ENCODE results near the gene SOX6. TPM values are rescaled to one million over a fixed set of nuclear protein-coding genes. Genes with fewer than 3 reads are reported as not detected.

Gene SOX6
- total RNA-seq, 2 experiments from 2014 or later: 0.13 TPM; not detected in 1

GRCh38 chr11:16158426-16158994 is 197.8 kb downstream of the SOX6 start:
- TF ChIP-seq EZH2phosphoT487 (IDR thresholded peaks at IDR 0.05; ENCODE audit: borderline replicate concordance, low read depth, low read length) (no peak), CTCF (conservative IDR thresholded peaks at IDR 0.05; ENCODE audit: low read length) (no peak)
- no peaks in the 10 kb centered on the region for H3K9me3 ChIP-seq (ENCODE audit: low read length)
- ChIA-PET CTCF (ENCODE audit: unreplicated experiment) (no interaction called here), POLR2A (no interaction called here)
- H4K20me1 ChIP-seq (ENCODE audit: insufficient read depth, low read length): no peaks in the 10 kb centered on the region
- H3K79me2 ChIP-seq (ENCODE audit: insufficient read depth, low read depth, low read length): no peaks in the 10 kb centered on the region
- H2AFZ ChIP-seq (ENCODE audit: low read length): no peak overlapping the region
- no TSS peak for BruUV-seq (replicated peaks)
- H3K4me2 ChIP-seq (ENCODE audit: low read length): no peak overlapping the region
- H3K36me3 ChIP-seq (ENCODE audit: insufficient read depth, low read length): no peaks in the 10 kb centered on the region
- H3K4me3 ChIP-seq (ENCODE audit: low read depth, low read length, poor library complexity, severe bottlenecking): no peak overlapping the region
- H3K9me2 ChIP-seq (ENCODE audit: insufficient read depth, low read length): no peaks in the 10 kb centered on the region
- DNase-seq (ENCODE audit: low spot score): no peak
- no peaks in the 10 kb centered on the region for H3K4me1 ChIP-seq (ENCODE audit: insufficient read depth, low read length, poor library complexity, severe bottlenecking)
- no peak overlapping the region for H3K27ac ChIP-seq (ENCODE audit: low read depth, low read length, poor library complexity, severe bottlenecking)
- intact Hi-C loops (cut with micrococcal nuclease; ENCODE audit: unreplicated experiment): no loop called here

GRCh38 chr11:16157327-16157726 is 199.0 kb downstream of the SOX6 start:
- no peak overlapping the region for H3K27ac ChIP-seq (ENCODE audit: low read depth, low read length, poor library complexity, severe bottlenecking)
- H3K4me1 ChIP-seq (ENCODE audit: insufficient read depth, low read length, poor library complexity, severe bottlenecking): no peaks in the 10 kb centered on the region
- TF ChIP-seq CTCF (conservative IDR thresholded peaks at IDR 0.05; ENCODE audit: low read length) (no peak), EZH2phosphoT487 (IDR thresholded peaks at IDR 0.05; ENCODE audit: borderline replicate concordance, low read depth, low read length) (no peak)
- no peak overlapping the region for H3K4me3 ChIP-seq (ENCODE audit: low read depth, low read length, poor library complexity, severe bottlenecking)
- no peaks in the 10 kb centered on the region for H4K20me1 ChIP-seq (ENCODE audit: insufficient read depth, low read length)
- no peaks in the 10 kb centered on the region for H3K9me3 ChIP-seq (ENCODE audit: low read length)
- H3K36me3 ChIP-seq (ENCODE audit: insufficient read depth, low read length): no peaks in the 10 kb centered on the region
- CTCF ChIA-PET (ENCODE audit: unreplicated experiment): no interaction called here
- no peaks in the 10 kb centered on the region for H3K79me2 ChIP-seq (ENCODE audit: insufficient read depth, low read depth, low read length)
- H2AFZ ChIP-seq (ENCODE audit: low read length): no peak overlapping the region
- intact Hi-C loops (cut with micrococcal nuclease; ENCODE audit: unreplicated experiment): no loop called here
- POLR2A ChIA-PET: interaction anchor here (0.6 kb wide), 1 partner anchor 416 kb away, joined by 3 read pairs; no protein-coding TSS in a partner anchor
- no peaks in the 10 kb centered on the region for H3K9me2 ChIP-seq (ENCODE audit: insufficient read depth, low read length)
- no peak overlapping the region for H3K4me2 ChIP-seq (ENCODE audit: low read length)
- no TSS peak for BruUV-seq (replicated peaks)
- DNase-seq (ENCODE audit: low spot score): no peak

- no peak for TF ChIP-seq CTCF (conservative IDR thresholded peaks at IDR 0.05; ENCODE audit: low read length)
- TF ChIP-seq EZH2phosphoT487 (IDR thresholded peaks at IDR 0.05; ENCODE audit: borderline replicate concordance, low read depth, low read length): no peak
- no peaks in the 10 kb centered on the region for H3K4me1 ChIP-seq (ENCODE audit: insufficient read depth, low read length, poor library complexity, severe bottlenecking)
- H3K9me2 ChIP-seq (ENCODE audit: insufficient read depth, low read length): no peaks in the 10 kb centered on the region
- no TSS peak for BruUV-seq (replicated peaks)
- ChIA-PET POLR2A (no interaction called here), CTCF (ENCODE audit: unreplicated experiment) (no interaction called here)
- intact Hi-C loops (cut with micrococcal nuclease; ENCODE audit: unreplicated experiment): no loop called here
- H3K4me2 ChIP-seq (ENCODE audit: low read length): no peak overlapping the region
- no peaks in the 10 kb centered on the region for H4K20me1 ChIP-seq (ENCODE audit: insufficient read depth, low read length)
- no peaks in the 10 kb centered on the region for H3K79me2 ChIP-seq (ENCODE audit: insufficient read depth, low read depth, low read length)
- H3K27ac ChIP-seq (ENCODE audit: low read depth, low read length, poor library complexity, severe bottlenecking): no peak overlapping the region
- DNase-seq (ENCODE audit: low spot score): no peak
- no peaks in the 10 kb centered on the region for H3K9me3 ChIP-seq (ENCODE audit: low read length)
- no peak overlapping the region for H2AFZ ChIP-seq (ENCODE audit: low read length)
- no peaks in the 10 kb centered on the region for H3K36me3 ChIP-seq (ENCODE audit: insufficient read depth, low read length)
- no peak overlapping the region for H3K4me3 ChIP-seq (ENCODE audit: low read depth, low read length, poor library complexity, severe bottlenecking)
Measured at GRCh38 chr11:16155448-16155847, 200.9 kb downstream of the SOX6 start.

Measured in OCI-LY7 (cell line).